ENCODE results near the gene LEMD1. TPM values are rescaled to one million over a fixed set of nuclear protein-coding genes. Genes with fewer than 3 reads are reported as not detected.
"Not testable (repeated sequence)": the region's sequence is repeated elsewhere in the genome, so short reads cannot be mapped to it uniquely, and the experiment has no call there.

LEMD1 gene
- total RNA-seq, 2 donors from 2014 or later: not detected

GRCh38 chr1:205416322-205416721 lies 5.5 kb downstream of the LEMD1 start:
- WGBS, 2 donors: 85 to 90% methylated on average over 2 of the region's 2 CpGs
- H3K27me3 ChIP-seq: no peaks in the 10 kb centered on the region
- no peaks in the 10 kb centered on the region for H3K4me1 ChIP-seq
- H3K9me3 ChIP-seq: no peaks in the 10 kb centered on the region
- ATAC-seq (peak; percentile 33), DNase-seq (no peak)
- TF ChIP-seq POLR2A (IDR thresholded peaks at IDR 0.05) (no peak), CTCF (IDR thresholded peaks at IDR 0.05) (no peak)
- H3K4me3 ChIP-seq: no peak overlapping the region
- H3K27ac ChIP-seq: no peak overlapping the region
- intact Hi-C loops (cut with DNase I): no loop called here
- no peaks in the 10 kb centered on the region for H3K36me3 ChIP-seq (replicated peaks in 1 of 2; ENCODE audit: insufficient read depth in 1 of 2, low read depth in 2 of 2)

- Histone ChIP-seq H3K36me3 (replicated peaks in 1 of 2; ENCODE audit: insufficient read depth in 1 of 2, low read depth in 2 of 2) (no peaks in the 10 kb centered on the region), H3K4me3 (no peak overlapping the region), H3K4me1 (no peaks in the 10 kb centered on the region), H3K9me3 (no peaks in the 10 kb centered on the region), H3K27ac (no peak overlapping the region), H3K27me3 (no peaks in the 10 kb centered on the region)
- no peak for TF ChIP-seq CTCF (IDR thresholded peaks at IDR 0.05)
- no peak for TF ChIP-seq POLR2A (IDR thresholded peaks at IDR 0.05)
- ATAC-seq (no peak), DNase-seq (no peak)
- 68 to 69% methylated on average over 5 of the region's 5 CpGs for WGBS, 2 donors
- intact Hi-C loops (cut with DNase I): no loop called here
Observed at GRCh38 chr1:205410581-205411298, 11.1 kb downstream of the LEMD1 start.

- no peaks in the 10 kb centered on the region for H3K4me1 ChIP-seq
- DNase-seq: no peak
- TF ChIP-seq POLR2A (IDR thresholded peaks at IDR 0.05) (no peak), CTCF (IDR thresholded peaks at IDR 0.05) (no peak)
- H3K27ac ChIP-seq: no peak overlapping the region
- WGBS, 2 donors: 72 to 80% methylated on average over 5 of the region's 5 CpGs
- no peaks in the 10 kb centered on the region for H3K27me3 ChIP-seq
- intact Hi-C loops (cut with DNase I): no loop called here
- no peak for ATAC-seq
- no peaks in the 10 kb centered on the region for H3K36me3 ChIP-seq (replicated peaks in 1 of 2; ENCODE audit: insufficient read depth in 1 of 2, low read depth in 2 of 2)
- no peak overlapping the region for H3K4me3 ChIP-seq
- H3K9me3 ChIP-seq: no peaks in the 10 kb centered on the region
Observed at GRCh38 chr1:205407970-205408369, 13.9 kb downstream of the LEMD1 start.

GRCh38 chr1:205406252-205406651 lies 15.6 kb downstream of the LEMD1 start:
- ATAC-seq; H3K27ac ChIP-seq; H3K4me3 ChIP-seq; H3K36me3 ChIP-seq (replicated peaks in 1 of 2; ENCODE audit: insufficient read depth in 1 of 2, low read depth in 2 of 2); H3K4me1 ChIP-seq; intact Hi-C loops (cut with DNase I); DNase-seq; H3K9me3 ChIP-seq; H3K27me3 ChIP-seq: not testable (repeated sequence)
- WGBS, 2 donors: 78% methylated on average over 5 of the region's 12 CpGs; no CpG with 5 or more reads in 1 of the 2 donors

- H3K27ac ChIP-seq; ATAC-seq; H3K9me3 ChIP-seq; H3K4me1 ChIP-seq; intact Hi-C loops (cut with DNase I); DNase-seq; H3K27me3 ChIP-seq; H3K36me3 ChIP-seq (replicated peaks in 1 of 2; ENCODE audit: insufficient read depth in 1 of 2, low read depth in 2 of 2); H3K4me3 ChIP-seq: not testable (repeated sequence)
- 82 to 85% methylated on average over 3 of the region's 3 CpGs for WGBS, 2 donors
Observed at GRCh38 chr1:205404484-205404883, 17.4 kb downstream of the LEMD1 start.

- Histone ChIP-seq H3K27ac (no peak overlapping the region), H3K4me3 (no peak overlapping the region), H3K4me1 (no peaks in the 10 kb centered on the region), H3K36me3 (replicated peaks in 1 of 2; ENCODE audit: insufficient read depth in 1 of 2, low read depth in 2 of 2) (no peaks in the 10 kb centered on the region), H3K9me3 (no peaks in the 10 kb centered on the region), H3K27me3 (no peaks in the 10 kb centered on the region)
- TF ChIP-seq POLR2A (IDR thresholded peaks at IDR 0.05) (no peak), CTCF (IDR thresholded peaks at IDR 0.05) (no peak)
- DNase-seq (no peak), ATAC-seq (no peak)
- 87 to 92% methylated on average over 4 of the region's 4 CpGs for WGBS, 2 donors
- intact Hi-C loops (cut with DNase I): no loop called here
Observed at GRCh38 chr1:205398586-205398985, 23.3 kb downstream of the LEMD1 start.
